ENCODE data around the gene SSTR3. TPM values are rescaled to one million over a fixed set of nuclear protein-coding genes. Genes with fewer than 3 reads are reported as not detected.

SSTR3 gene
- total and polyA plus RNA-seq, 2 of the 4 experiments (the other 2 are of a cell fraction) = under 0.01 to 0.07 TPM

- TF ChIP-seq ELK1 (IDR thresholded peaks at IDR 0.05; ENCODE audit: borderline replicate concordance, low read depth, low read length) = no peak
- TF ChIP-seq CHD1 (IDR thresholded peaks at IDR 0.05; ENCODE audit: low read depth, low read length) = no peak
Measured at GRCh38 chr22:37244114-37244921, 32.0 kb upstream of the SSTR3 start, which contains the start of gene RAC2 (continued).
